Measurements from ENCODE around the gene CYP27C1. TPM values are rescaled to one million over a fixed set of nuclear protein-coding genes. Genes with fewer than 3 reads are reported as not detected.

Gene CYP27C1
- total RNA-seq, 4 donors from 2014 or later, result 0.14 to 0.64 (median 0.20) TPM; not detected in 1

GRCh38 chr2:127153691-127154158, 66.4 kb downstream of the CYP27C1 start:
- Histone ChIP-seq H3K4me1 (no peaks in the 10 kb centered on the region), H3K4me3 (no peak overlapping the region), H3K9me3 (peaks cover 0 to 4% of the 10 kb centered on the region in 2 donors), H3K36me3 (no peaks in the 10 kb centered on the region), H3K27ac (no peak overlapping the region), H3K27me3 (no peaks in the 10 kb centered on the region)
- TF ChIP-seq EP300 (IDR thresholded peaks at IDR 0.05; ENCODE audit: low read depth) (no peak), POLR2A (IDR thresholded peaks at IDR 0.05) (no peak), POLR2AphosphoS5 (IDR thresholded peaks at IDR 0.05) (no peak)
- TF ChIP-seq, protein P1, sequence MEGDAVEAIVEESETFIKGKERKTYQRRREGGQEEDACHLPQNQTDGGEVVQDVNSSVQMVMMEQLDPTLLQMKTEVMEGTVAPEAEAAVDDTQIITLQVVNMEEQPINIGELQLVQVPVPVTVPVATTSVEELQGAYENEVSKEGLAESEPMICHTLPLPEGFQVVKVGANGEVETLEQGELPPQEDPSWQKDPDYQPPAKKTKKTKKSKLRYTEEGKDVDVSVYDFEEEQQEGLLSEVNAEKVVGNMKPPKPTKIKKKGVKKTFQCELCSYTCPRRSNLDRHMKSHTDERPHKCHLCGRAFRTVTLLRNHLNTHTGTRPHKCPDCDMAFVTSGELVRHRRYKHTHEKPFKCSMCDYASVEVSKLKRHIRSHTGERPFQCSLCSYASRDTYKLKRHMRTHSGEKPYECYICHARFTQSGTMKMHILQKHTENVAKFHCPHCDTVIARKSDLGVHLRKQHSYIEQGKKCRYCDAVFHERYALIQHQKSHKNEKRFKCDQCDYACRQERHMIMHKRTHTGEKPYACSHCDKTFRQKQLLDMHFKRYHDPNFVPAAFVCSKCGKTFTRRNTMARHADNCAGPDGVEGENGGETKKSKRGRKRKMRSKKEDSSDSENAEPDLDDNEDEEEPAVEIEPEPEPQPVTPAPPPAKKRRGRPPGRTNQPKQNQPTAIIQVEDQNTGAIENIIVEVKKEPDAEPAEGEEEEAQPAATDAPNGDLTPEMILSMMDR (IDR thresholded peaks at IDR 0.05), result no peak
- WGBS, 2 donors (ENCODE audit: low coverage in 1 of 2), result 77 to 90% methylated on average over 2 to 6 of the region's 6 CpGs
- intact Hi-C loops (cut with DNase I; ENCODE audit: low total_unique reads) (no loop called here), in situ Hi-C loops (cut with MboI; ENCODE audit: low pct_ligation_motif_present in 1 of 4, low pct_unique_long_range_greater_than_20kb in 1 of 4, low sequenced_read_pairs in 3 of 4) (no loop called here)
- DNase-seq, result no peak

DNA sequence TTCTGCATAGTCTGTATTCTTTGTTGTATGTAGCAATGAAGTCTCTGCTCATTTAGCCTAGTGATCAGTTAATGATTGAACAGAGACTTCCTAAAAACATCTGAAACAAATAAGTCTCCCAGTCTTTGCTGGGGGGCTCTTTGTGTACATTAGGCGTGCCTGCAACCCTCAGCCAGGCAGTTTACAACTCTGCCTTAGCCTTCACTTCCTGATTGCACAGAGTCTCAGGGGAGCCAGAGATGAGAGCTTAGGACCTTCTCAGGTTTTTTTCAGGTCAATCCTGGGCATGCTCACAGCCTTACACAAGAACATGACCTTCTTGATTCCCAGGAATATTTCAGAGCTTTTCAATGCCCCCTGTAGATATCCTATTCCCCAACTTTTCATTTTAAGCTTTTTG, 69.1 kb downstream of the CYP27C1 start:
- DNase-seq, result no peak
- in situ Hi-C loops (cut with MboI; ENCODE audit: low pct_ligation_motif_present in 1 of 4, low pct_unique_long_range_greater_than_20kb in 1 of 4, low sequenced_read_pairs in 3 of 4), result no loop called here
- no peak for TF ChIP-seq POLR2A (IDR thresholded peaks at IDR 0.05)
- TF ChIP-seq EP300 (IDR thresholded peaks at IDR 0.05; ENCODE audit: low read depth), result no peak
- TF ChIP-seq, protein P1 (IDR thresholded peaks at IDR 0.05), result no peak
- intact Hi-C loops (cut with DNase I; ENCODE audit: low total_unique reads), result no loop called here
- no peak overlapping the region for H3K4me3 ChIP-seq
- peaks cover 0 to 4% of the 10 kb centered on the region in 2 donors for H3K9me3 ChIP-seq
- H3K27me3 ChIP-seq, result no peaks in the 10 kb centered on the region
- no peak overlapping the region for H3K27ac ChIP-seq
- 79% methylated on average over 1 of the region's 1 CpG; no CpG with 5 or more reads in 1 of the 2 donors for WGBS, 2 donors (ENCODE audit: low coverage in 1 of 2)
- no peaks in the 10 kb centered on the region for H3K4me1 ChIP-seq
- H3K36me3 ChIP-seq, result no peaks in the 10 kb centered on the region

- DNase-seq, result no peak
- 81 to 85% methylated on average over 4 of the region's 4 CpGs for WGBS, 2 donors (ENCODE audit: low coverage in 1 of 2)
- in situ Hi-C loops (cut with MboI; ENCODE audit: low pct_ligation_motif_present in 1 of 4, low pct_unique_long_range_greater_than_20kb in 1 of 4, low sequenced_read_pairs in 3 of 4) (no loop called here), intact Hi-C loops (cut with DNase I; ENCODE audit: low total_unique reads) (no loop called here)
- TF ChIP-seq POLR2AphosphoS5 (IDR thresholded peaks at IDR 0.05), result no peak
- no peak for TF ChIP-seq EP300 (IDR thresholded peaks at IDR 0.05; ENCODE audit: low read depth)
- TF ChIP-seq, protein P1 (IDR thresholded peaks at IDR 0.05), result no peak
- Histone ChIP-seq H3K27me3 (no peaks in the 10 kb centered on the region), H3K36me3 (no peaks in the 10 kb centered on the region), H3K4me1 (peaks cover 0 to 1% (median 0%) of the 10 kb centered on the region in 4 donors), H3K27ac (no peak overlapping the region), H3K9me3 (peaks cover 0 to 4% of the 10 kb centered on the region in 2 donors), H3K4me3 (no peak overlapping the region)
These were observed 70.7 kb downstream of the CYP27C1 start for GRCh38 chr2:127149384-127149783.

DNA sequence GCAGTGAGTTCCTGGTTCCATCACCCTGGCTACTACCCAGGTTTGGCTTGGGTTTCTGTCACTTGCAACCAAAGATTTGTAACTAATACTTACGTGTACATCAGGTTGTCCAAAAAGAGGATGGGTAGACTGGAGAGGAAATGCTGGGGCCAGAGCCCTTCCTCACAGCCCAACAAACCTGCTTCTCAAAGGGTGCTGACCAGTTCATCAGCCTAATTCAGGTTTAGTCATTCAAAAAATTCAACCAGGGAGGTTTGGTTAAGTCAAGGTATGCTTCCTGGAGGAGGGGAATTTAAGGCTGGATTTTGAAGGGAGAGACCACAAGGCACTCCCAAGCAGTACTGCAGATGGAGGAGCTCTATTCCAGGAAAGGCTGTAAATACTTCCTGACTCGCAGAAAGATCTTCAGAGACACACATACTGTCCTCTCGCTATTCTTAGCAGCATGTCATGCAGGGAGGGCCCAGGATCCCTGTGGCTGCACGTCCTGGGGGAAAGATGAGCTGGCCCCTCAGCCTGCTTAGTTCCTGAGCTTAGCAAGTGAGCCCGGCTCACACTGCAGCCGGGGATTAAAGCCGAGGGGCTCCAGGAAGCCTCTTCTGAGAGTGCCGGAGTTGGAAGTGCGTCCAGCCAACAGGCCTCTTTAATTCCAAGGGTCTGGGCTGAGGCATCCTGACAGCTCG, 73.1 kb downstream of the CYP27C1 start:
- 84% methylated on average over 10 of the region's 10 CpGs; no CpG with 5 or more reads in 1 of the 2 donors for WGBS, 2 donors (ENCODE audit: low coverage in 1 of 2)
- no peak for DNase-seq

More for the DNA sequence above, 73.1 kb downstream of the CYP27C1 start:
- no peak for TF ChIP-seq POLR2AphosphoS5 (IDR thresholded peaks at IDR 0.05)
- TF ChIP-seq, protein P1 (IDR thresholded peaks at IDR 0.05), result no peak
- H3K36me3 ChIP-seq, result no peaks in the 10 kb centered on the region
- peaks cover 0 to 6% (median 0%) of the 10 kb centered on the region in 4 donors for H3K4me1 ChIP-seq
- no peaks in the 10 kb centered on the region for H3K27me3 ChIP-seq
- in situ Hi-C loops (cut with MboI; ENCODE audit: low pct_ligation_motif_present in 1 of 4, low pct_unique_long_range_greater_than_20kb in 1 of 4, low sequenced_read_pairs in 3 of 4), result no loop called here
- H3K9me3 ChIP-seq, result peaks cover 0 to 4% of the 10 kb centered on the region in 2 donors
- H3K4me3 ChIP-seq, result no peak overlapping the region
- intact Hi-C loops (cut with DNase I; ENCODE audit: low total_unique reads), result no loop called here
- H3K27ac ChIP-seq, result no peak overlapping the region
